GM12864 (cell line): ENCODE data around the gene ATP6V0A1.
"Not testable (repeated sequence)": the region's sequence is repeated elsewhere in the genome, so short reads cannot be mapped to it uniquely, and the experiment has no call there.

Experiments used
- DNase-seq: peaks from one replicate; pipeline ENCODE4 v3.0.0-alpha.2; 2011; ENCODE audit warnings: low read depth
- H3K4me3 ChIP-seq: 2 replicates; pipeline ENCODE4 v1.5.1; 2011; ENCODE audit warnings: mild to moderate bottlenecking, low read depth, low read length, control low read depth
- TF ChIP-seq, protein P1 (sequence below): IDR thresholded peaks from 2 replicates; pipeline ENCODE4 v1.5.1; 2011; ENCODE audit warnings: low read depth, mild to moderate bottlenecking, moderate library complexity, low read length, control low read depth, inconsistent platforms; ENCODE audit errors: missing control alignments

ATP6V0A1 gene

DNA sequence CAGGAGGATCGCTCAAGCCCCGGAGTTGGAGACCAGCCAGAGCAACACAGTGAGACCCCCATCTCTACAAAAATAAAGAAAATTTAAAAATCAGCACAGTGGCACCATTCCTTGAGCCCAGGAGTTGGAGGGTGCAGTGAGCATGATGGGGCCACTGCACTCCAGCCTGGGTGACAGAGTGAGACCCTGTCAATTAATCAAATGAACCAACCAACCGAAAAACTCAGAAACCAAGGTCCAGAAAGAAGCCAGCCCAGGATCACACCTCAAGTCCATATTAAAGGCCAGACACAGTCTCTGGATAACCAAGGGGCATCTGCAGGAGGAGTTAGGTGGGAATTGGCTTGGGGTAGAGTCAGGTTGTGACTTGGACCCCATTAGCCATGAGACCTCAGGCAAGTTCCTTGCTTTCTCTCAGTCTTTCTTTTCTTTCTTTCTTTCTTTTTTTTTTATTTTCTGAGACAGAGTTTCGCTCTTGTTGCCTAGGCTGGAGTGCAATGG is 96.5 kb downstream of the ATP6V0A1 start:
- DNase-seq = no peak
- TF ChIP-seq, protein P1, sequence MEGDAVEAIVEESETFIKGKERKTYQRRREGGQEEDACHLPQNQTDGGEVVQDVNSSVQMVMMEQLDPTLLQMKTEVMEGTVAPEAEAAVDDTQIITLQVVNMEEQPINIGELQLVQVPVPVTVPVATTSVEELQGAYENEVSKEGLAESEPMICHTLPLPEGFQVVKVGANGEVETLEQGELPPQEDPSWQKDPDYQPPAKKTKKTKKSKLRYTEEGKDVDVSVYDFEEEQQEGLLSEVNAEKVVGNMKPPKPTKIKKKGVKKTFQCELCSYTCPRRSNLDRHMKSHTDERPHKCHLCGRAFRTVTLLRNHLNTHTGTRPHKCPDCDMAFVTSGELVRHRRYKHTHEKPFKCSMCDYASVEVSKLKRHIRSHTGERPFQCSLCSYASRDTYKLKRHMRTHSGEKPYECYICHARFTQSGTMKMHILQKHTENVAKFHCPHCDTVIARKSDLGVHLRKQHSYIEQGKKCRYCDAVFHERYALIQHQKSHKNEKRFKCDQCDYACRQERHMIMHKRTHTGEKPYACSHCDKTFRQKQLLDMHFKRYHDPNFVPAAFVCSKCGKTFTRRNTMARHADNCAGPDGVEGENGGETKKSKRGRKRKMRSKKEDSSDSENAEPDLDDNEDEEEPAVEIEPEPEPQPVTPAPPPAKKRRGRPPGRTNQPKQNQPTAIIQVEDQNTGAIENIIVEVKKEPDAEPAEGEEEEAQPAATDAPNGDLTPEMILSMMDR = no peak
- peak overlapping the region; percentile 87 for H3K4me3 ChIP-seq

DNA sequence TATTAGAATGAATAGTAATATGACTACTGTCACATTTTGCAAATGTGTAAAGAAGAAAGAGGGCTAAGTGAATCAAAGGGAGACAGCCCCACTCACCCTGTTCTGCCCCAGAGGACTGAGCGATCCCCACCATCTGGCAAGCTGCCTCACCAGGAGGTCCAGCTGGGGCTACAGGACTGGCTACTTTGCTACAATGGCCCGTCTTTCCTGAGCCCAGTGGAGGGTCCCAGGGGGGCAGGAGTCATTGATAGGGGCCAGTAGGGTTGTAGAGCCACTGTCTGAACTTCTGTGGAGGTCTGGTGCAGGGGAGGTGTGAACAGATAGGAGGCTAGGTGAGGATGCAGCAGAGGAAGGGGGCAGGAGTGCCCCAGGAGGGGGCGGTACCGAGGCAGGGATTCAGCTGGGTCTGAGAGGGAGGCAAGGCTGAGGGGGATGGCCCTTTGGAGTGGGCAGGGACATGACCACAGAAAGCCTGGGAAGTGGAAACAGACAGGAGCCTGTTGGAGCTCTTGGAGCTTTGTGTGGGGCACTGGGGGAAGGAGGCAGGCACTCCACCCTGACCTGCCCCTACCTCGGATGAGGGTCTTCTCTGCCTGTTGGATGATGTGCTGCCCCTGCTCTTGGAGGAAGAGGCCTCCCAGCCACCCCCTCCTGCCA is 97.4 kb downstream of the ATP6V0A1 start:
- DNase-seq, H3K4me3 ChIP-seq: not testable (repeated sequence)
- TF ChIP-seq, protein P1 = peak; percentile 27

DNA sequence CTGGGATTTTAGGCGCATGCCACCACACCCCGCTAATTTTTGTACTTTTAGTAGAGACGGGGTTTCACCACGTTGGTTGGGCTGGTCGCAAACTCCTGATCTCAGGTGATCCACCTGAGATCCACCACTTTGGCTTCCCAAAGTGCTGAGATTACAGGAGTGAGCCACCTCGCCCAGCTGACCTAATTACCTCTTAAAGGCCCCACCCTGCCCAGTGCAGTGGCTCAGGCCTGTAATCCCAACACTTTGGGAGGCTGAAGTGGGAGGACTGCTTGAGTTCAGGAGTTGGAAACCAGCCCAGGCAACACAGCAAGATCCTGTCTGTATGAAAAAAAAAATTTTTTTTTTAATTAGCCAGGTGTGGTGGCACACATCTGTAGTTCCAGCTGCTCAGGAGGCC is 100.4 kb downstream of the ATP6V0A1 start:
- DNase-seq = no peak
- TF ChIP-seq, protein P1 = no peak
- no peak overlapping the region for H3K4me3 ChIP-seq

DNA sequence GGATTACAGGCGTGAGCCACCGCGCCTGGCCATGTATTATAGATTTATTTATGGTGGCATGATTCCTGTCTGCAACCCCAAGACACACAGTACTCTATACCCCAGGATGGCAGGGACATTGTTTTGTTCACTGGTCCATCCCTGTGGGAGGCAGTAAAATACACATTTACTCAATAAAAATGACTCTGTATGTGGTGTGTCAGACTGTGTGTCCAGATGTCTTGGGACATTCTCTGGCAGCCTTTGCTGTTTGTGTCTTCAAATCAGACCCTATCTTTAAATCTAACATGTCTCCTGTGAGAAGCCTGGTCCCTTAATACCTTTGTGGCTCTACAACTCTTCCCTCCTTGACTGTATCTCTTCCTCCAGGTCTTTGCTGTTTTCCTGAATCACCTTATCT is 101.6 kb downstream of the ATP6V0A1 start:
- TF ChIP-seq, protein P1 = no peak
- DNase-seq = no peak

DNA sequence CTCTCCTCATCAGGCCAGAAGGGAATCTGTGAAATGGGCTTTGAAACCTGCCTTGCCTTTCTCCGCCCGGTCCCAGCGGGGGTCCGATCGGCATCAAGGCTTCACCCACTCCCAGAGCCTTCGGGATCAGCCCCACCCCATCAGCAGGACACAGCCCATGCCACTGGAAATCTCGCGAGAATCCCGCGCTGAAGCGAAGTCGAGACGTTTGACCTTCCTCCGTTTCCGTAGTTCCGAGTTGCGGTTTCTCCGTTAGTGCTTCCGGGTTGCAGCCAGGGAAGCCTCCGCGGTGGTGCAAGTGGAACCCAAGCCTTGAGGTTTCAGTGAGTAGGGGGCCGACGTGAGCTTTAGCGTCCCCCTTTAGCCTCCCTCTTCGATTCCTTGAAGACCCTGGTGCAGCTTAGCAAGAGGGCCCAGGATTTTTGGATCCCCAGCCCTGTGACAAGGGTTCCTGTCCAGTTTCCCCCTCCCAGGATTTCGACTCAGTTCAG is 103.3 kb downstream of the ATP6V0A1 start, which contains the start of gene COASY:
COASY (plus strand) TSS at position 252 of the 491 bp plus-strand sequence. CDS start 475 bp downstream, outside the sequence.
- peak; percentile 95 for DNase-seq
- TF ChIP-seq, protein P1 = no peak
- H3K4me3 ChIP-seq = peak within 1 kb of the TSS; percentile 94

More for the DNA sequence above, 101.6 kb downstream of the ATP6V0A1 start:
- no peak overlapping the region for H3K4me3 ChIP-seq

DNA sequence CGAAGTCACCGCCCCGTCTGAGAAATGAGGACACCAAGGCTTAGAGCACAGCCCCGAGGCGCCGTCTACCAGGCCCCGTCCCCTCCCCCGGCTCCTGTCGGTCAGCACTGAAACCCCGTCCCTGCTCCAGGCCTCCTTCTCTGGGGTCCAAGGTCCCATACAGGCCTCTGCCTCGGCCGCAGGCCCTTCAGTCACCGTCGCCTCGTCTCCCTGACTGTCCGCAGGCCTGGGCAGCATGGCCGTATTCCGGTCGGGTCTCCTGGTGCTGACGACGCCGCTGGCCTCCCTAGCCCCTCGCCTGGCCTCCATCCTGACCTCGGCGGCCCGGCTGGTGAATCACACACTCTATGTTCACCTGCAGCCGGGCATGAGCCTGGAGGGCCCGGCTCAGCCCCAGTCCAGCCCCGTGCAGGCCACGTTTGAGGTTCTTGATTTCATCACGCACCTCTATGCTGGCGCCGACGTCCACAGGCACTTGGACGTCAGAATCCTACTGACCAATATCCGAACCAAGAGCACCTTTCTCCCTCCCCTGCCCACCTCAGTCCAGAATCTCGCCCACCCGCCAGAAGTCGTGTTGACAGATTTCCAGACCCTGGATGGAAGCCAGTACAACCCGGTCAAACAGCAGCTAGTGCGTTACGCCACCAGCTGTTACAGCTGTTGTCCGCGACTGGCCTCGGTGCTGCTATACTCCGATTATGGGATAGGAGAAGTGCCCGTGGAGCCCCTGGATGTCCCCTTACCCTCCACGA is 103.9 kb downstream of the ATP6V0A1 start:
- TF ChIP-seq, protein P1 = no peak
- DNase-seq = no peak
- H3K4me3 ChIP-seq = peak overlapping the region; percentile 94
